ENCODE data around the gene ELOVL6. TPM values are rescaled to one million over a fixed set of nuclear protein-coding genes. Genes with fewer than 3 reads are reported as not detected.
A peak's percentile ranks its signal among the peaks of the same experiment; 100 is the strongest.

The ELOVL6 gene
- polyA plus RNA-seq, 1 experiment, result 30.7 TPM

- Histone ChIP-seq H3K9me3 (ENCODE audit: control insufficient read depth, insufficient read depth, low read length) (no peaks in the 10 kb centered on the region), H3K27ac (ENCODE audit: low read depth, low read length) (no peak overlapping the region), H3K27me3 (ENCODE audit: control insufficient read depth, insufficient read depth, low read length) (no peaks in the 10 kb centered on the region), H3K4me3 (ENCODE audit: low read depth, low read length) (no peak overlapping the region)
- ChIA-PET POLR2A (no interaction called here), CTCF (interaction anchor here (2.1 to 22.0 kb wide), 2 partner anchors 12 to 502 kb away, joined by 7 to 818 read pairs; no protein-coding TSS in a partner anchor)
- DNase-seq (ENCODE audit: low read depth, low spot score), result no peak
- TF ChIP-seq CTCF (IDR thresholded peaks at IDR 0.05; ENCODE audit: low read depth, low read length), result no peak
Observed at GRCh38 chr4:110010797-110011196, 187.6 kb downstream of the ELOVL6 start.

GRCh38 chr4:110009550-110009949, 188.9 kb downstream of the ELOVL6 start:
- no peaks in the 10 kb centered on the region for H3K27me3 ChIP-seq (ENCODE audit: control insufficient read depth, insufficient read depth, low read length)
- no peak for TF ChIP-seq CTCF (IDR thresholded peaks at IDR 0.05; ENCODE audit: low read depth, low read length)
- no peak for DNase-seq (ENCODE audit: low read depth, low spot score)
- POLR2A ChIA-PET, result no interaction called here
- H3K27ac ChIP-seq (ENCODE audit: low read depth, low read length), result no peak overlapping the region
- CTCF ChIA-PET, result interaction anchor here (0.9 to 22.0 kb wide), 3 partner anchors 11 to 503 kb away, joined by 4 to 818 read pairs (median 7); no protein-coding TSS in a partner anchor
- H3K4me3 ChIP-seq (ENCODE audit: low read depth, low read length), result no peak overlapping the region
- no peaks in the 10 kb centered on the region for H3K9me3 ChIP-seq (ENCODE audit: control insufficient read depth, insufficient read depth, low read length)

GRCh38 chr4:110008540-110008939, 189.9 kb downstream of the ELOVL6 start:
- Histone ChIP-seq H3K9me3 (ENCODE audit: control insufficient read depth, insufficient read depth, low read length) (no peaks in the 10 kb centered on the region), H3K4me3 (ENCODE audit: low read depth, low read length) (no peak overlapping the region), H3K27me3 (ENCODE audit: control insufficient read depth, insufficient read depth, low read length) (no peaks in the 10 kb centered on the region), H3K27ac (ENCODE audit: low read depth, low read length) (no peak overlapping the region)
- ChIA-PET POLR2A (no interaction called here), CTCF (interaction anchor here (1.1 to 22.0 kb wide), 2 partner anchors 40 to 504 kb away, joined by 3 to 818 read pairs; no protein-coding TSS in a partner anchor)
- no peak for TF ChIP-seq CTCF (IDR thresholded peaks at IDR 0.05; ENCODE audit: low read depth, low read length)
- DNase-seq (ENCODE audit: low read depth, low spot score), result no peak

GRCh38 chr4:110007217-110007616, 191.2 kb downstream of the ELOVL6 start:
- Histone ChIP-seq H3K9me3 (ENCODE audit: control insufficient read depth, insufficient read depth, low read length) (no peaks in the 10 kb centered on the region), H3K27me3 (ENCODE audit: control insufficient read depth, insufficient read depth, low read length) (no peaks in the 10 kb centered on the region), H3K27ac (ENCODE audit: low read depth, low read length) (no peak overlapping the region), H3K4me3 (ENCODE audit: low read depth, low read length) (no peak overlapping the region)
- CTCF ChIA-PET, result interaction anchor here (0.9 to 22.0 kb wide), 8 partner anchors 9 to 519 kb away, joined by 3 to 818 read pairs (median 6); partner anchors contain the start of gene ELOVL6
- POLR2A ChIA-PET, result no interaction called here
- no peak for DNase-seq (ENCODE audit: low read depth, low spot score)
- TF ChIP-seq CTCF (IDR thresholded peaks at IDR 0.05; ENCODE audit: low read depth, low read length), result no peak

GRCh38 chr4:110005461-110006056, 192.9 kb downstream of the ELOVL6 start:
- Histone ChIP-seq H3K9me3 (ENCODE audit: control insufficient read depth, insufficient read depth, low read length) (no peaks in the 10 kb centered on the region), H3K27ac (ENCODE audit: low read depth, low read length) (no peak overlapping the region), H3K4me3 (ENCODE audit: low read depth, low read length) (no peak overlapping the region), H3K27me3 (ENCODE audit: control insufficient read depth, insufficient read depth, low read length) (no peaks in the 10 kb centered on the region)
- DNase-seq (ENCODE audit: low read depth, low spot score), result peak; percentile 43
- CTCF ChIA-PET, result interaction anchor here (0.5 to 22.0 kb wide), 39 partner anchors 11 to 543 kb away, joined by 3 to 818 read pairs (median 4); partner anchors contain the start of gene ELOVL6
- POLR2A ChIA-PET, result no interaction called here
- peak; percentile 82 for TF ChIP-seq CTCF (IDR thresholded peaks at IDR 0.05; ENCODE audit: low read depth, low read length)

Measured in AG04450 (cell line).